OCI-LY3 (cell line): Measurements from ENCODE around the gene MYCBP2.

Source experiments
- H2AFZ ChIP-seq: fragments of 200-600, 300-600 bp; shearing (Covaris generic); 2 replicates; pipeline ENCODE4 v1.6.0; 2014; ENCODE audit warnings: antibody characterized with exemption, low read depth, low read length
- H3K27ac ChIP-seq: fragments of 200-600, 300-600 bp; sonication (generic); 2 replicates; pipeline ENCODE4 v1.5.1; 2014; ENCODE audit warnings: mild to moderate bottlenecking, low read length, moderate library complexity, mixed read lengths
- H3K27me3 ChIP-seq: fragments of 200-600, 300-600 bp; sonication (generic); 2 replicates; pipeline ENCODE4 v1.6.1; 2014; ENCODE audit warnings: low read depth, low read length, mixed read lengths
- H3K36me3 ChIP-seq: fragments of 200-600, 300-600 bp; sonication (generic); replicated peaks from 2 replicates; pipeline ENCODE3; 2014; ENCODE audit warnings: low read depth, low read length, mixed read lengths
- H3K4me1 ChIP-seq: fragments of 300-600, 200-600 bp; sonication (generic); 2 replicates; pipeline ENCODE4 v1.6.1; 2014; ENCODE audit warnings: low read length, mixed read lengths
- H3K4me2 ChIP-seq: fragments of 200-600, 300-600 bp; sonication (generic); 2 replicates; pipeline ENCODE4 v1.6.1; 2014; ENCODE audit warnings: low read length, mixed read lengths
- H3K4me3 ChIP-seq: fragments of 300-600, 200-600 bp; sonication (generic); 2 replicates; pipeline ENCODE4 v1.5.1; 2014; ENCODE audit warnings: antibody characterized with exemption, mild to moderate bottlenecking, low read length, moderate library complexity
- H3K79me2 ChIP-seq: fragments of 300-600, 200-600 bp; shearing (Covaris generic); 2 replicates; pipeline ENCODE4 v1.6.1; 2014; ENCODE audit warnings: mild to moderate bottlenecking, low read length, mixed read lengths
- H3K9ac ChIP-seq: fragments of 300-600, 200-600 bp; shearing (Covaris generic); 2 replicates; pipeline ENCODE4 v1.6.0; 2014; ENCODE audit warnings: mild to moderate bottlenecking, low read length, moderate library complexity
- H3K9me3 ChIP-seq: fragments of 200-600, 300-600 bp; shearing (Covaris generic); 2 replicates; pipeline ENCODE4 v1.6.1; 2014; ENCODE audit warnings: low read length, mixed read lengths; ENCODE audit not compliant: insufficient read depth
- H4K20me1 ChIP-seq: fragments of 200-600, 300-600 bp; sonication (generic); 2 replicates; pipeline ENCODE4 v1.6.1; 2016; ENCODE audit warnings: low read length, mixed read lengths; ENCODE audit not compliant: insufficient read depth
- EZH2phosphoT487 ChIP-seq: fragments of 200-600 bp; shearing (Covaris generic); IDR thresholded peaks from 2 replicates; pipeline ENCODE4 v1.6.1; 2018; ENCODE audit warnings: antibody characterized with exemption, mixed run types, low read depth
- TF ChIP-seq, protein P1 (sequence below): fragments of 200-600, 300-600 bp; sonication (generic); IDR thresholded peaks from 2 replicates; pipeline ENCODE4 v1.5.1; 2014; ENCODE audit warnings: antibody characterized with exemption, low read length, low read depth

MYCBP2 gene

DNA sequence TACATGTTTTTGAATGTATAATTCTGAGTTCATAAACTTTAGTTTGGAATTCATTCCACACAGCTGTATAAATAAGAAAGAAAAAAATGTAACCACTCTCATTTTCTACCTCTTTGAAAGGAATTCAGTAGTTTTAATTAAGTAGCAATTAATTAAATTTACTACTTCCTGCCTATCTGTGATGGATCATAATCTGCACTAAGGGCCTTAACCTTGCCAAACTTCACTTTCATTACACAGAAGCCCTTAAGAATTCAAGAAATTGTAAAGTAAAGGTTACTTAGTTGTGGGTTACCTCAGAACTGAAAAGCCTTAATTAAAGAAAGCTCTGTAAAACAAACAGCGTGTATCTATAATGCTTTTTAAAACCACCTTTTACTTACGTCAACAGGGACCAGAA lies 188.1 kb downstream of the MYCBP2 start:
- Histone ChIP-seq H3K79me2 (no peaks in the 10 kb centered on the region), H3K4me1 (no peaks in the 10 kb centered on the region), H2AFZ (no peak overlapping the region), H3K9ac (no peak overlapping the region), H3K4me2 (no peak overlapping the region), H3K36me3 (peaks cover 42% of the 10 kb centered on the region), H3K27me3 (no peaks in the 10 kb centered on the region), H4K20me1 (no peaks in the 10 kb centered on the region), H3K4me3 (no peak overlapping the region), H3K9me3 (no peaks in the 10 kb centered on the region), H3K27ac (no peak overlapping the region)
- no peak for TF ChIP-seq EZH2phosphoT487
- TF ChIP-seq, protein P1, sequence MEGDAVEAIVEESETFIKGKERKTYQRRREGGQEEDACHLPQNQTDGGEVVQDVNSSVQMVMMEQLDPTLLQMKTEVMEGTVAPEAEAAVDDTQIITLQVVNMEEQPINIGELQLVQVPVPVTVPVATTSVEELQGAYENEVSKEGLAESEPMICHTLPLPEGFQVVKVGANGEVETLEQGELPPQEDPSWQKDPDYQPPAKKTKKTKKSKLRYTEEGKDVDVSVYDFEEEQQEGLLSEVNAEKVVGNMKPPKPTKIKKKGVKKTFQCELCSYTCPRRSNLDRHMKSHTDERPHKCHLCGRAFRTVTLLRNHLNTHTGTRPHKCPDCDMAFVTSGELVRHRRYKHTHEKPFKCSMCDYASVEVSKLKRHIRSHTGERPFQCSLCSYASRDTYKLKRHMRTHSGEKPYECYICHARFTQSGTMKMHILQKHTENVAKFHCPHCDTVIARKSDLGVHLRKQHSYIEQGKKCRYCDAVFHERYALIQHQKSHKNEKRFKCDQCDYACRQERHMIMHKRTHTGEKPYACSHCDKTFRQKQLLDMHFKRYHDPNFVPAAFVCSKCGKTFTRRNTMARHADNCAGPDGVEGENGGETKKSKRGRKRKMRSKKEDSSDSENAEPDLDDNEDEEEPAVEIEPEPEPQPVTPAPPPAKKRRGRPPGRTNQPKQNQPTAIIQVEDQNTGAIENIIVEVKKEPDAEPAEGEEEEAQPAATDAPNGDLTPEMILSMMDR = no peak

DNA sequence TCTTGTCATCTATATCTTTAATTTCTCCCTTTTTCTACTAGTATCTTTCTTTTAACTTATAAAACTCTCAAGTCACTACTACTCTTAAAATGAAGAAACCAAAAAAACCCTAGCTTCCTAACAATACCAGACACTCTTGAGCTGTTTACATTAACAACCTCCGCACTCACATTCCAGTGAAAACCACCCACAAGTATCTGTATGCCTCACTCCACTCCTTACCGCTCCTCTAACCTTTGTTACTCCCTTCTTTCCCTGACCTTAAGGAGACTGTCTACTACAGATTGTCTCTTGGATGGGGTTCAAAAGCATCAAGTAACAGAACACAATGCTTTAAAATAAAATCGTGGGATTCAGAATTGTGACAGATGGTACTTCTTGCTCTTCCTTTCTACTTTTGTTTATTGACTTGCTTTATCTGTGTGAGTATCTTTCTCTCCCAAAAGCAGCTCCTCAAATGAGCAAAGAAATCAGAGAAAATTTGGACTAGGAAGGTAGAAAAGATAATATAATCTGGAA lies 189.9 kb downstream of the MYCBP2 start:
- Histone ChIP-seq H3K27me3 (no peaks in the 10 kb centered on the region), H3K9ac (no peak overlapping the region), H3K4me3 (no peak overlapping the region), H4K20me1 (no peaks in the 10 kb centered on the region), H3K27ac (no peak overlapping the region), H3K9me3 (no peaks in the 10 kb centered on the region), H3K4me2 (no peak overlapping the region), H3K79me2 (no peaks in the 10 kb centered on the region), H2AFZ (no peak overlapping the region), H3K36me3 (peaks cover 41% of the 10 kb centered on the region), H3K4me1 (no peaks in the 10 kb centered on the region)
- TF ChIP-seq, protein P1 = no peak
- TF ChIP-seq EZH2phosphoT487 = no peak

DNA sequence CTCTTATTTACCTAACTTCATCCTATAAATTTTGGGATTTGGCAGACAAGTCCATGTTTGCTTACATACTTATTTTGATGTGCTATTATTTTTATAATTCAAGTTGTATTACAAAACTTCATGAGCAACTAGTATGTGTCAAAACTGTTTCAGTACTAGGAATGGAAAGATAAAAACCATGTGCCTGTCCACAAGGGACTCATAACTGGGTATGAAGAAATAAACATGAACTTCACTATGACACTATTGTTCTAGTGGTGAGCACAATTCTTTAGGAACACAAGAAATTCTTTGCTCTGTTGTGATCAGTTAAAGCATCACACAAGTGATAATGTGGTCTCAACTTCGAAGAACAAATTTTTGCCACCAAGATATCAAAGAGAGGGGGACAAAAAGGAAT lies 202.5 kb downstream of the MYCBP2 start:
- no peak overlapping the region for H3K9ac ChIP-seq
- H3K4me1 ChIP-seq = no peaks in the 10 kb centered on the region
- no peaks in the 10 kb centered on the region for H3K9me3 ChIP-seq
- no peaks in the 10 kb centered on the region for H4K20me1 ChIP-seq
- H3K4me2 ChIP-seq = no peak overlapping the region
- no peak overlapping the region for H2AFZ ChIP-seq
- peaks cover 17% of the 10 kb centered on the region for H3K36me3 ChIP-seq
- H3K27me3 ChIP-seq = no peaks in the 10 kb centered on the region
- no peak overlapping the region for H3K27ac ChIP-seq
- no peak overlapping the region for H3K4me3 ChIP-seq
- H3K79me2 ChIP-seq = no peaks in the 10 kb centered on the region
- TF ChIP-seq, protein P1 = no peak
- no peak for TF ChIP-seq EZH2phosphoT487

DNA sequence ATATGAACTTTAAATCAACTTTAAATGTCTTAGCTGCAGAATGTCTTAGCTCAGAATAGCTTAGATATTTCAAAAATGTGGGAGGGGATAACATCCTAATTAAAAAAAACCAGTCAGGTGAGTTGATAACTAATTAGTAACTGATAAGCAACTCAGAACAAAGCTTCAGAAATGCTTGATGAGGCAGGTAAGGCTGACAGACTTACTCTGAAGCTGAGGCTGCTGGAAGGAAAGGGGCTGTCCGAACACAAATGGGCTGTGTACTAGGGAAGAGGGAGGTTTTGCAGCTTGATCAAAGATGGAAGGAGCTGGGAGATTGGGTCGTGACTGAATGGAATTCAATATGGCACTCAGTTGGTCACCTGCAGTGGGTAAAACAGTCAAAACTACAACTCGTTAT lies 208.8 kb downstream of the MYCBP2 start:
- Histone ChIP-seq H3K9me3 (no peaks in the 10 kb centered on the region), H4K20me1 (no peaks in the 10 kb centered on the region), H3K36me3 (peaks cover 27% of the 10 kb centered on the region), H3K79me2 (no peaks in the 10 kb centered on the region), H3K9ac (no peak overlapping the region), H3K4me2 (no peak overlapping the region), H3K4me3 (no peak overlapping the region), H3K27ac (no peak overlapping the region), H3K4me1 (no peaks in the 10 kb centered on the region), H2AFZ (no peak overlapping the region), H3K27me3 (no peaks in the 10 kb centered on the region)
- no peak for TF ChIP-seq EZH2phosphoT487
- TF ChIP-seq, protein P1 = no peak
